Stomach (tissue), 19 donors: ENCODE data around the gene CERS6. TPM values are rescaled to one million over a fixed set of nuclear protein-coding genes. Genes with fewer than 3 reads are reported as not detected.
"Not testable (repeated sequence)": the region's sequence is repeated elsewhere in the genome, so short reads cannot be mapped to it uniquely, and the experiment has no call there.

Experiments
- DNase-seq, 2 donors: peaks; one replicate each; pipeline versions ENCODE4 v3.0.0 to v3.0.0-alpha.2; 2013 to 2019
- H3K27ac ChIP-seq, 5 donors: fragments of 200-600 bp in 4 of 5; sonication (generic) in 4 of 5; one replicate each; pipeline ENCODE4 v1.5.1; 2013 to 2019; ENCODE audit warnings: mild to moderate bottlenecking in 1 of 5, moderate library complexity in 1 of 5
- H3K27me3 ChIP-seq, 3 donors: fragments of 200-600 bp; sonication (generic); one replicate each; pipeline ENCODE4 v1.5.1; 2017 to 2019; ENCODE audit warnings: mixed run types in 1 of 3
- H3K36me3 ChIP-seq, 4 donors: fragments of 200-600 bp; sonication (generic); 1 replicate in 3 of 4; 2 replicates in 1 of 4; pipeline ENCODE4 v1.5.1; 2016 to 2019
- H3K4me1 ChIP-seq, 4 donors: fragments of 200-600 bp; sonication (generic); one replicate each; pipeline ENCODE4 v1.5.1; 2016 to 2019
- H3K4me3 ChIP-seq, 4 donors: fragments of 200-600 bp; sonication (generic) in 3 of 4; one replicate each; pipeline ENCODE4 v1.5.1; 2016 to 2019; ENCODE audit warnings: mild to moderate bottlenecking in 1 of 4
- H3K9me3 ChIP-seq, 4 donors: fragments of 200-600 bp; sonication (generic); one replicate each; pipeline ENCODE4 v1.5.1; 2016 to 2019
- EP300 ChIP-seq: sonication (generic); formaldehyde crosslinking; IDR thresholded peaks from one replicate; pipeline ENCODE4 v1.6.1; 2017; ENCODE audit warnings: antibody characterized with exemption
- POLR2A ChIP-seq, 4 donors: fragments of 450-650 bp; IDR thresholded peaks; one replicate each; pipeline ENCODE4 v1.6.1; 2016; ENCODE audit warnings: antibody characterized with exemption in 4 of 4, control low read depth in 2 of 4, mild to moderate bottlenecking in 1 of 4, moderate library complexity in 1 of 4
- POLR2AphosphoS5 ChIP-seq, 3 donors: sonication (generic); formaldehyde crosslinking; IDR thresholded peaks; one replicate each; pipeline ENCODE4 v1.6.1; 2016; ENCODE audit warnings: antibody characterized with exemption in 3 of 3
- WGBS, 5 donors: extraction: QIAGEN DNeasy Blood & Tissue Kit in 3 of 5; methylation state at CpG; one replicate each; pipeline versions ENCODE4 v1.1.5 to v1.1.7; 2013 to 2018; 5-methylcytosine and 5-hydroxymethylcytosine counted together
- intact Hi-C: fragments of 100-400 bp; cut with DNase I; formaldehyde crosslinking; loops from one replicate; pipeline ENCODE4 v1.15.1; 2023; ENCODE audit warnings: low total_unique reads
- long read RNA-seq, 10 donors: transcript quantifications; one replicate each; lab custom pipeline, GENCODE V29; 2026
- polyA plus RNA-seq, 3 donors: library from polyadenylated mRNA; stranded (reverse); fragments of 200-250 nt; gene quantifications; one replicate each; pipeline ENCODE4 v1.2.3, GENCODE V29; 2013
- total RNA-seq, 5 donors: library from RNA; depleted of rRNA; stranded (reverse); fragments of >200 nt; gene quantifications; one replicate each; pipeline versions ENCODE4 v1.1.0 to v1.2.3, GENCODE V29; 2014 to 2016
- TF ChIP-seq, protein P1 (sequence below), 7 experiments: fragments of 450-650 bp in 4 of 7; fragments of 200-600 bp in 3 of 7; sonication (generic) in 3 of 7; IDR thresholded peaks; one replicate each; pipeline ENCODE4 v1.5.1; 2016 to 2019; ENCODE audit warnings: antibody characterized with exemption in 7 of 7, control low read depth in 2 of 7, mild to moderate bottlenecking in 1 of 7
- donor health status: healthy with polysubstance abuse.
- donor health status: Bipolar disorder and iron deficiency.
- donor health status: healthy.

CERS6 gene, protein sequence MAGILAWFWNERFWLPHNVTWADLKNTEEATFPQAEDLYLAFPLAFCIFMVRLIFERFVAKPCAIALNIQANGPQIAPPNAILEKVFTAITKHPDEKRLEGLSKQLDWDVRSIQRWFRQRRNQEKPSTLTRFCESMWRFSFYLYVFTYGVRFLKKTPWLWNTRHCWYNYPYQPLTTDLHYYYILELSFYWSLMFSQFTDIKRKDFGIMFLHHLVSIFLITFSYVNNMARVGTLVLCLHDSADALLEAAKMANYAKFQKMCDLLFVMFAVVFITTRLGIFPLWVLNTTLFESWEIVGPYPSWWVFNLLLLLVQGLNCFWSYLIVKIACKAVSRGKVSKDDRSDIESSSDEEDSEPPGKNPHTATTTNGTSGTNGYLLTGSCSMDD
- total RNA-seq (100 to 1,000 TPM in 1 of 5 donors, 10 to 100 TPM in 4; 47.5 to 102 (median 68.3) TPM), polyA plus RNA-seq (1 to 10 TPM; 4.0 to 6.6 (median 5.5) TPM)
- long read RNA-seq, donor 1, full-length matches to known transcripts: 6 of 6 reads
- long read RNA-seq, donor 1, partial matches to known transcripts: 0 of 6 reads
- long read RNA-seq, donor 1, other reads (novel, unspliced or antisense): 0 of 6 reads
- long read RNA-seq, donor 2, full-length matches to known transcripts: 5 of 5 reads
- long read RNA-seq, donor 2, partial matches to known transcripts: 0 of 5 reads
- long read RNA-seq, donor 2, other reads (novel, unspliced or antisense): 0 of 5 reads
- long read RNA-seq, donor 3, full-length matches to known transcripts: 5 of 5 reads
- long read RNA-seq, donor 3, partial matches to known transcripts: 0 of 5 reads
- long read RNA-seq, donor 3, other reads (novel, unspliced or antisense): 0 of 5 reads
- long read RNA-seq, donor 4, full-length matches to known transcripts: 2 of 2 reads
- long read RNA-seq, donor 4, partial matches to known transcripts: 0 of 2 reads
- long read RNA-seq, donor 4, other reads (novel, unspliced or antisense): 0 of 2 reads
- long read RNA-seq, donor 5, full-length matches to known transcripts: 10 of 10 reads
- long read RNA-seq, donor 5, partial matches to known transcripts: 0 of 10 reads
- long read RNA-seq, donor 5, other reads (novel, unspliced or antisense): 0 of 10 reads
- long read RNA-seq, donor 6: 0 reads
- long read RNA-seq, donor 7, full-length matches to known transcripts: 13 of 13 reads
- long read RNA-seq, donor 7, partial matches to known transcripts: 0 of 13 reads
- long read RNA-seq, donor 7, other reads (novel, unspliced or antisense): 0 of 13 reads
- long read RNA-seq, donor 8, full-length matches to known transcripts: 9 of 9 reads
- long read RNA-seq, donor 8, partial matches to known transcripts: 0 of 9 reads
- long read RNA-seq, donor 8, other reads (novel, unspliced or antisense): 0 of 9 reads
- long read RNA-seq, donor 9, full-length matches to known transcripts: 7 of 16 reads
- long read RNA-seq, donor 9, partial matches to known transcripts: 9 of 16 reads
- long read RNA-seq, donor 9, other reads (novel, unspliced or antisense): 0 of 16 reads
- long read RNA-seq, donor 10, full-length matches to known transcripts: 2 of 2 reads
- long read RNA-seq, donor 10, partial matches to known transcripts: 0 of 2 reads
- long read RNA-seq, donor 10, other reads (novel, unspliced or antisense): 0 of 2 reads

DNA sequence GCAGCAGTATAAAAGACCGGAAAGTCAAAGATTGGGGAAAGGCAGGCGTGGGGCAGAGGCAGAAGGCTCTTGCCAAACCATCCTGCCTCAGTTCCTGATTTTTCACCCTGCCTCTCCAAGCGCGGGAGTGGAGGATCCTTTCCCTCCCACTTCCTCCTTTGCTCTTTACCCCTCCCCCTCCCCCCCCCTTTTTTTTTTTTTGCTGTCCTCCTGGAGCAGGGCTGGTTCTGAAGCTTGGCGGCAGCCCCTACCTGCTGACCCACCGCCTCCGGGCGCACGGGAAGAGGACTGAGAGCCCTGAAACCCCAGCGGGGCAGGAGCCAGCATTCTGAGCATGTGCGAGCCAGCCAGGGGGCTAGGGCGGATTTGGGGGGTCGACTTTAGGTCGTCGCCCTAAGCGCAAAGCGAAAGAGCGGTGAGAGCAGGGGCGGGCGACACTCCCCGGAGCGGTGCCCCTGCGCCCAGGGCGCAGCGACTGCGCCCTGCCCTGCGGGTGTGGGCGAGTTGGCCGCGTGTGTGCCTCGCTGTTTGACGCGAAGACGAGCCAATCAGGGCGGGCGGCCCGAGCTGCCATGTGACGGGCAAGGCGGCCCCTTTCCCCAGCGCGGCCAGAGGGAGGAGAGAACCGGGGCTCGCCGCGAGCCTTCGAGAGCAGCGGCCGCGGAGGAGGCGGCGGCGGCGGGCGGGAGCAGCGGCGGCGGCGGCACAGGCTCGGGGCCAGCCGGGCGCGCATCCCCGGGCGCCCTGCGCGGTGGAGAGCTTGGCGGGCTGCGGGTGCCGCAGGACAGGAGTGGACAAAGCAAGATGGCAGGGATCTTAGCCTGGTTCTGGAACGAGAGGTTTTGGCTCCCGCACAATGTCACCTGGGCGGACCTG lies at the start of gene CERS6:
Gene CERS6 (plus strand): TSS at position 628 of the 876 bp plus-strand sequence. CDS start 177 bp downstream, at position 805.
- Histone ChIP-seq H3K36me3 (no peaks in the 10 kb centered on the region), H3K4me3 (peak within 1 kb of the TSS; percentile 76 to 95 (median 94)), H3K27me3 (no peaks in the 10 kb centered on the region), H3K4me1 (peaks cover 13 to 41% (median 27%) of the 10 kb centered on the region in 4 donors), H3K27ac (peak within 1 kb of the TSS; percentile 87 to 96 (median 90)), H3K9me3 (no peaks in the 10 kb centered on the region)
- TF ChIP-seq POLR2AphosphoS5 (IDR thresholded peaks at IDR 0.05): peak; percentile 88 to 95 (median 93)
- no peak for TF ChIP-seq EP300
- peak in 2 of 4 donors; percentile 44 to 85 for TF ChIP-seq POLR2A (IDR thresholded peaks at IDR 0.05)
- TF ChIP-seq, protein P1, sequence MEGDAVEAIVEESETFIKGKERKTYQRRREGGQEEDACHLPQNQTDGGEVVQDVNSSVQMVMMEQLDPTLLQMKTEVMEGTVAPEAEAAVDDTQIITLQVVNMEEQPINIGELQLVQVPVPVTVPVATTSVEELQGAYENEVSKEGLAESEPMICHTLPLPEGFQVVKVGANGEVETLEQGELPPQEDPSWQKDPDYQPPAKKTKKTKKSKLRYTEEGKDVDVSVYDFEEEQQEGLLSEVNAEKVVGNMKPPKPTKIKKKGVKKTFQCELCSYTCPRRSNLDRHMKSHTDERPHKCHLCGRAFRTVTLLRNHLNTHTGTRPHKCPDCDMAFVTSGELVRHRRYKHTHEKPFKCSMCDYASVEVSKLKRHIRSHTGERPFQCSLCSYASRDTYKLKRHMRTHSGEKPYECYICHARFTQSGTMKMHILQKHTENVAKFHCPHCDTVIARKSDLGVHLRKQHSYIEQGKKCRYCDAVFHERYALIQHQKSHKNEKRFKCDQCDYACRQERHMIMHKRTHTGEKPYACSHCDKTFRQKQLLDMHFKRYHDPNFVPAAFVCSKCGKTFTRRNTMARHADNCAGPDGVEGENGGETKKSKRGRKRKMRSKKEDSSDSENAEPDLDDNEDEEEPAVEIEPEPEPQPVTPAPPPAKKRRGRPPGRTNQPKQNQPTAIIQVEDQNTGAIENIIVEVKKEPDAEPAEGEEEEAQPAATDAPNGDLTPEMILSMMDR (IDR thresholded peaks at IDR 0.05): peak in 1 of 7 experiments; percentile 12
- 1 to 3% (median 2%) methylated on average over 53 to 72 of the region's 72 CpGs for whole genome bisulfite sequencing, 5 donors
- peak; percentile 97 to 98 for DNase-seq
- intact Hi-C loops: no loop called here

- H3K27me3 ChIP-seq, H3K27ac ChIP-seq, H3K4me1 ChIP-seq, DNase-seq, H3K9me3 ChIP-seq, intact Hi-C loops, H3K4me3 ChIP-seq, H3K36me3 ChIP-seq: not testable (repeated sequence)
- 66 to 86% (median 80%) methylated on average over 5 of the region's 5 CpGs for WGBS, 5 donors
Measured at GRCh38 chr2:168412301-168412700, 43.8 kb upstream of the CERS6 start.

DNA sequence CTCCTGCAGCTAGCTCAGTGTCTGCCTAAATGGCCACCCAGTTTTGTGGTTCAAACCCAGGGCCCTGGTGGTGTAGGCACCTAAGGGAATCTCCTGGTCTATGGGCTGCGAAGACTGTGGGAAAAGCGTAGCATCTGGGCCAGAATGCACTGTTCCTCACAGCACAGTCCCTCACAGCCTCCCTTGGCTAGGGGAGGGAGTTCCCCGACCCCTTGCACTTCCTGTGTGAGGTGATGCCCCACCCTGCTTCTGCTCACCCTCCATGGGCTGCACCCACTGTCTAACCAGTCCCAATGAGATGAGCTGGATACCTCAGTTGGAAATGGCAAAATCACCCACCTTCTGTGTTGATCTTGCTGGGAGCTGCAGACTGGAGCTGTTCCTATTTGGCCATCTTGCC lies 43.0 kb upstream of the CERS6 start:
- H3K9me3 ChIP-seq, intact Hi-C loops, H3K4me3 ChIP-seq, DNase-seq, H3K36me3 ChIP-seq, H3K27ac ChIP-seq, H3K27me3 ChIP-seq, H3K4me1 ChIP-seq: not testable (repeated sequence)
- 90 to 92% (median 91%) methylated on average over 3 of the region's 3 CpGs for WGBS, 5 donors

GRCh38 chr2:168416555-168416954 lies 39.5 kb upstream of the CERS6 start:
- no peaks in the 10 kb centered on the region for H3K27me3 ChIP-seq
- no peaks in the 10 kb centered on the region for H3K36me3 ChIP-seq
- no peaks in the 10 kb centered on the region for H3K4me1 ChIP-seq
- intact Hi-C loops: no loop called here
- no peak for TF ChIP-seq POLR2AphosphoS5 (IDR thresholded peaks at IDR 0.05)
- TF ChIP-seq, protein P1 (IDR thresholded peaks at IDR 0.05): no peak
- no peak for TF ChIP-seq EP300
- no peak for TF ChIP-seq POLR2A (IDR thresholded peaks at IDR 0.05)
- no peak overlapping the region for H3K4me3 ChIP-seq
- peaks cover 0 to 8% (median 3%) of the 10 kb centered on the region in 4 donors for H3K9me3 ChIP-seq
- DNase-seq: no peak
- no peak overlapping the region for H3K27ac ChIP-seq
